Neutrophil (primary cell): ENCODE measurements around the gene SOX18.

Source experiments
- H3K27ac ChIP-seq: fragments of 200-600 bp; sonication (generic); 2 replicates; pipeline ENCODE4 v1.5.1; 2016; ENCODE audit warnings: mild to moderate bottlenecking, moderate library complexity
- H3K27me3 ChIP-seq: fragments of 200-600 bp; sonication (generic); 2 replicates; pipeline ENCODE4 v1.6.0; 2016; ENCODE audit warnings: mild to moderate bottlenecking
- H3K36me3 ChIP-seq: fragments of 200-600 bp; sonication (generic); 2 replicates; pipeline ENCODE4 v1.5.1; 2017
- H3K4me1 ChIP-seq, 2 experiments: fragments of 200-600 bp in 1 of 2; sonication (generic) in 1 of 2; 1 replicate in 1 of 2; 2 replicates in 1 of 2; pipeline versions ENCODE4 v1.5.1 to v1.6.1; 2013 to 2016; ENCODE audit warnings: low read depth in 1 of 2, low read length in 1 of 2, mild to moderate bottlenecking in 1 of 2, moderate library complexity in 1 of 2; ENCODE audit not compliant: control insufficient read depth in 1 of 2, insufficient read depth in 1 of 2
- H3K4me3 ChIP-seq, 2 experiments: fragments of 200-600 bp in 1 of 2; sonication (generic) in 1 of 2; 1 replicate in 1 of 2; 2 replicates in 1 of 2; pipeline ENCODE4 v1.5.1; 2013 to 2016; ENCODE audit warnings: low read depth in 1 of 2, low read length in 1 of 2, mild to moderate bottlenecking in 1 of 2, moderate library complexity in 1 of 2
- H3K9me3 ChIP-seq: fragments of 200-600 bp; sonication (generic); 2 replicates; pipeline ENCODE4 v1.5.1; 2016
- TF ChIP-seq, protein P1 (sequence below): fragments of 200-600 bp; sonication (generic); IDR thresholded peaks from 2 replicates; pipeline ENCODE4 v1.5.1; 2016; ENCODE audit warnings: antibody characterized with exemption

SOX18 gene

DNA sequence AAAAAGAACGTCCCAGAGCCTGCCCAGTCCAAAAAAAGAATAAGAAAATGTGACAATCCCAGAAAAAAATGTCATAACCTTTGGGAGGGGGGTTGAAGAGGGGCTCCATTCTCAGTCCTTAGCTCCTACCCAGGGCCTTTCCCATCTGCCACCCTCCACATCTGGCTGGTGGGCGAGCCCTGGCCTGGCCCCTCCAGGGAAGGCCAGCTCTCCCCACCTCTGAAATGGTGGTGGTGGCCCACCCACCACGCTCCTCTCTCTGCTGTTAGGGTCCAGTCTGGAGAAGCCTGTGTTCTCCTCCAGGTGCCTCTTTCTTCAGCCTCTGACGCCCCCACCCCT is 29.5 kb upstream of the SOX18 start:
- Histone ChIP-seq H3K9me3 (peaks cover under 1% of the 10 kb centered on the region), H3K4me3 (peak overlapping the region; percentile 99 to 100), H3K27me3 (peaks cover 4% of the 10 kb centered on the region), H3K36me3 (peaks cover 34% of the 10 kb centered on the region), H3K4me1 (peaks cover 68 to 79% of the 10 kb centered on the region in 2 experiments), H3K27ac (peak overlapping the region; percentile 99)
- TF ChIP-seq, protein P1, sequence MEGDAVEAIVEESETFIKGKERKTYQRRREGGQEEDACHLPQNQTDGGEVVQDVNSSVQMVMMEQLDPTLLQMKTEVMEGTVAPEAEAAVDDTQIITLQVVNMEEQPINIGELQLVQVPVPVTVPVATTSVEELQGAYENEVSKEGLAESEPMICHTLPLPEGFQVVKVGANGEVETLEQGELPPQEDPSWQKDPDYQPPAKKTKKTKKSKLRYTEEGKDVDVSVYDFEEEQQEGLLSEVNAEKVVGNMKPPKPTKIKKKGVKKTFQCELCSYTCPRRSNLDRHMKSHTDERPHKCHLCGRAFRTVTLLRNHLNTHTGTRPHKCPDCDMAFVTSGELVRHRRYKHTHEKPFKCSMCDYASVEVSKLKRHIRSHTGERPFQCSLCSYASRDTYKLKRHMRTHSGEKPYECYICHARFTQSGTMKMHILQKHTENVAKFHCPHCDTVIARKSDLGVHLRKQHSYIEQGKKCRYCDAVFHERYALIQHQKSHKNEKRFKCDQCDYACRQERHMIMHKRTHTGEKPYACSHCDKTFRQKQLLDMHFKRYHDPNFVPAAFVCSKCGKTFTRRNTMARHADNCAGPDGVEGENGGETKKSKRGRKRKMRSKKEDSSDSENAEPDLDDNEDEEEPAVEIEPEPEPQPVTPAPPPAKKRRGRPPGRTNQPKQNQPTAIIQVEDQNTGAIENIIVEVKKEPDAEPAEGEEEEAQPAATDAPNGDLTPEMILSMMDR, result no peak

DNA sequence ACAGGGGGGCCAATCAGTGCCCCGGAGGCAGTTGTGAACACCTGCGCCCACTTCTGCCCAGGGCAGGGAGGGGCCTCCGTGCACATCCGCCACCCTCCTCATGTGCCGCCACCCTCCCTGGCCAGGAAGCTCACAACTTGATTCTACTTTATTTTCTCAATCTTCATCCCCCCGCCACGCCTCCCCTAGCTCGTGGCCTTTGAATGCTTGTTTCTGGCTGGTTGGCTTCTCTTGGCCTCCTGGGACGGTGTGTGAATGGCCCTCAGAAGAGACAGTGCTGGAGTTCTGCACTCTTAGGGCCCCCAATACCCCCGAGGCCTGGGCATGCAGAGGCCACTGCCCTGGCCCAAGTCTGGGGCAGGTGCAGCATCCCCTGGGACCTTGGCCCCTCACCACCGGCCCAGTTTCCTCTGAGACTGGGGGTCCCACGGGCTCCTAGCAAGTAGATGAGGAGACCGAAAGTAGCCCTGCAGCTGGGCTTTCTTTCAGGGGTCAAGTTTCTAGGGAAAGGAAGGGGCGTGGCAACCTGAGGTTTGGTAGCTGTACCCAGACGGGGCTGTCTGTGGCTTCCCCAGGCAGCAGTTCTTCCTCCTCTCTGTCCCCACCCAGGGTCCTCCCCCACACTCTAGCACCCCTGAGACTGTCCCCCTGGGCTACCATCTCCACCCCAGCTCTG is 28.6 kb upstream of the SOX18 start:
- no peaks in the 10 kb centered on the region for H3K27me3 ChIP-seq
- peaks cover 68 to 74% of the 10 kb centered on the region in 2 experiments for H3K4me1 ChIP-seq
- H3K4me3 ChIP-seq, result peak overlapping the region; percentile 99 to 100
- H3K9me3 ChIP-seq, result peaks cover 5% of the 10 kb centered on the region
- TF ChIP-seq, protein P1, result no peak
- peaks cover 42% of the 10 kb centered on the region for H3K36me3 ChIP-seq
- H3K27ac ChIP-seq, result peak overlapping the region; percentile 99

DNA sequence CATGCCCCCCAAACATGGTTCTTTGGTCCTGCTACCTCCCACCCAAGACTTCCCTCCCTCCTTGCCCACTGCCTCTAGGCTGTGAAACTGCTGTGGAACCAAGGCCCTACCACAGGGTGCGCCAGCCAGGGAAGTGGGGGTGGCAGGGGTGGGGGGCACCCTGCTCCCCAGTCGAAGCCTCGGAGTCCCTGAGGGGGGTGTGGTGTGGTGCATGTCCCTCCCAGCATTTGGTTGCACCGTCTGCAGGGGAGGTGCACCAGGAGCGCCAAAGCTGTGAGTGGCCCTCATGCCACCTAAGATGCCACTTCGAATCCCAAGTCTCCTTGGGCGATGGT is 28.1 kb upstream of the SOX18 start:
- Histone ChIP-seq H3K4me1 (peaks cover 66 to 72% of the 10 kb centered on the region in 2 experiments), H3K27ac (peak overlapping the region; percentile 99), H3K4me3 (peak overlapping the region; percentile 99 to 100), H3K27me3 (no peaks in the 10 kb centered on the region), H3K36me3 (peaks cover 47% of the 10 kb centered on the region), H3K9me3 (peaks cover 5% of the 10 kb centered on the region)
- TF ChIP-seq, protein P1, result no peak

DNA sequence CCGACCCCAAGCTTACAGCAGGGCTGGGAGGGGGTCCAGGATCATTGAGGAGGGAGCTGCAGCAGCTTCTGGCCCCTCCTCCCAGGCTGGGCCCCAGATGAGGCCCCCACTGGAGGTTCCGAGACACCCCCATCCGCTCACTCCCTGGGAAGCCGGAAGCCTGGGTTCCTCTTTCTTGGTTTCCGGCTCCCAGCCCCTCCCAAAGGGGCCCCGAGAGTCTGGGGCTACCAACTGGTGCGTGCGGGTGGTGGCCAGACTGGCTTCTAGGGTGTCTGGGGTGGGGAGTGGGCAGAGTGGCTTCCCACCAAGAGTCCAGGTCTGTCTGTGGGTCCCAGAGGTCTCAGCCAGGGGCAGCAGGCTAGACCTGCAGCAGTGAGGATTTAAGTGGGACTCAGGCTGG is 27.7 kb upstream of the SOX18 start:
- peaks cover 52% of the 10 kb centered on the region for H3K36me3 ChIP-seq
- peaks cover 66 to 71% of the 10 kb centered on the region in 2 experiments for H3K4me1 ChIP-seq
- peak overlapping the region; percentile 99 for H3K27ac ChIP-seq
- H3K4me3 ChIP-seq, result peak overlapping the region; percentile 99 to 100
- TF ChIP-seq, protein P1, result no peak
- no peaks in the 10 kb centered on the region for H3K27me3 ChIP-seq
- peaks cover 5% of the 10 kb centered on the region for H3K9me3 ChIP-seq

DNA sequence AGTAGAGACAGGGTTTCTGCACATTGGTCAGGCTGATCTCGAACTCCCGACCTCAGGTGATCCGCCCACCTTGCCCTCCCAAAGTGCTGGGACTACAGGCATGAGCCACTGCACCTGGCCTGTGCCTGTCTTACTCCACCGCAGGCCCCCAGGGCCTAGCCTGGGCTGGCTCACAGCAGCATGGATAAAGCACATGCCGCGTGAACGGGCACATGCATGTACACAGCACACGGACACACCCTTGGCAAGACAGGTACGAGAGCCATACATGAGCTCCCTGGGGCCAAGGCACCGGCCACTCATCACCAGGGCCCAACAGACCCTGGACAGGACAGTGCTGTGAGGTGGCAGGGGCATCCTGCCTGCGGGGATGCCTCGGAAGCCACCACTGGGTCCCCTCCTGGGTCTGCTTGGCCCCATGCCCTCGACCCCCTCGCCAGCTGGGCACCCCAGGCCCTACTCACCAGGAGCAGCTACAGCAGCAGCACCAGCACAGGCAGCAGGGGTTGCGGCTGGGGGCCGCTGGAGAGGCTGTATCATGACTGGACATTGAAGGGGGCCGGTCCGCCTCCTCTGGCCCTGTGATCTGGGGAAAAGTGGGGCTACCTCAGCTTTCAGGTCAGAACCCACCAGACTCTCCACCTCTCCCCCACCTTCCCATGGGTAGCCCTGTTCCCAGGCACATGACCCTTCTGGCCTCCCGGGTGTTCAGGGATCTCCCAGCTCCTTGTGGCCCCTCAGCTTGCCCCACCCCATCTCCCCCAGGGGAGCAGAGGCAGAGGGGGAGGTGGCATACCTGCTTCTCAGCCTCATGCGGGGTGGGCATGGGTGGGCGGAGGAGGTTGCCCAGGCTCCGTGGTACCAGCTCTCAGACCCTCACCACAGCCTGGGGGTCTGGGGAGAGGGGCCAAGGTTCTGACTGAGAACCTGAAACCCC is 26.9 kb upstream of the SOX18 start:
- Histone ChIP-seq H3K36me3 (peaks cover 59% of the 10 kb centered on the region), H3K27ac (peak overlapping the region; percentile 99), H3K9me3 (peaks cover 5% of the 10 kb centered on the region), H3K27me3 (no peaks in the 10 kb centered on the region), H3K4me1 (peaks cover 59 to 64% of the 10 kb centered on the region in 2 experiments), H3K4me3 (peak overlapping the region; percentile 99 to 100)
- TF ChIP-seq, protein P1, result no peak
